ENCODE measurements around the gene ANKRD44.

DNA sequence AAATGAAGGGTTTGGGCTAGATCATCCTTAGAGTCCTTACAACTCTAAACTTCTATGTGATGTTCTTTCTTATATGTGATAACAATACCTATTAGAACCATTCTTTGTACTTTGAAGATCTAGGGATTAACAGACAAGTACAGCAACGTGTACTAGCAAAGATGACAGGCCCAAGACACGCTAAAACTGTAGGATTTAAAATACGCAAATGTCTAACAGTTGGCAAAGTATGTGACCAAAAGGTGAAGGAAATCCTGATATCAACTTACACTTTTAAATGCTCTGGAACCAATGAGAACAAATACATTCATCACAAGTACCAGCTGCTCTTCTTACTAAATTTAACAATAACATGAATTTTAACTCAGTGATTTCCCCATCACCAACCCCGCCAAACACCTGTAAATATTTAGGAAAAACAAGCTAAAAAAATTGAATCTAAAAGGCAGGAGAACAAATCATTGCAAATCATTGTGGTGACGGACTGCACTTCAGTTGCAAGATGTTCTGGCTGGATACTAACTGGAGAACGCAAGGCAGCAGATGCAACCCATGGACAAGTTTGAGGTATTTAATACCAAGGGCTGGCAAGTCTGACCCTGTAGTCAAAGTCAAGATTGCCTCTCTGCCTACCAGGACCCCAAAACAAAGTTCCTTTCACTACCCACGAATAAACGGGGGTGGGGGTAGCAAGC, 1.4 kb downstream of the ANKRD44 start:
- TF ChIP-seq, protein P1, sequence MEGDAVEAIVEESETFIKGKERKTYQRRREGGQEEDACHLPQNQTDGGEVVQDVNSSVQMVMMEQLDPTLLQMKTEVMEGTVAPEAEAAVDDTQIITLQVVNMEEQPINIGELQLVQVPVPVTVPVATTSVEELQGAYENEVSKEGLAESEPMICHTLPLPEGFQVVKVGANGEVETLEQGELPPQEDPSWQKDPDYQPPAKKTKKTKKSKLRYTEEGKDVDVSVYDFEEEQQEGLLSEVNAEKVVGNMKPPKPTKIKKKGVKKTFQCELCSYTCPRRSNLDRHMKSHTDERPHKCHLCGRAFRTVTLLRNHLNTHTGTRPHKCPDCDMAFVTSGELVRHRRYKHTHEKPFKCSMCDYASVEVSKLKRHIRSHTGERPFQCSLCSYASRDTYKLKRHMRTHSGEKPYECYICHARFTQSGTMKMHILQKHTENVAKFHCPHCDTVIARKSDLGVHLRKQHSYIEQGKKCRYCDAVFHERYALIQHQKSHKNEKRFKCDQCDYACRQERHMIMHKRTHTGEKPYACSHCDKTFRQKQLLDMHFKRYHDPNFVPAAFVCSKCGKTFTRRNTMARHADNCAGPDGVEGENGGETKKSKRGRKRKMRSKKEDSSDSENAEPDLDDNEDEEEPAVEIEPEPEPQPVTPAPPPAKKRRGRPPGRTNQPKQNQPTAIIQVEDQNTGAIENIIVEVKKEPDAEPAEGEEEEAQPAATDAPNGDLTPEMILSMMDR (IDR thresholded peaks at IDR 0.05), result no peak
- TF ChIP-seq ZFX (IDR thresholded peaks at IDR 0.05; ENCODE audit: borderline replicate concordance), result no peak

Measured in 22Rv1 (cell line).